Heart left ventricle (tissue), 16 donors: Measurements from ENCODE around the gene SLC12A5. TPM values are rescaled to one million over a fixed set of nuclear protein-coding genes. Genes with fewer than 3 reads are reported as not detected.
A peak's percentile ranks its signal among the peaks of the same experiment; 100 is the strongest.
"Not testable (repeated sequence)": the region's sequence is repeated elsewhere in the genome, so short reads cannot be mapped to it uniquely, and the experiment has no call there.

Source experiments
- ATAC-seq, 4 donors: fragments of 200-7000 bp; cut with Tn5 transposase; one replicate each; pipeline ENCODE4 v1.9.1; 2020 to 2022; ENCODE audit warnings: moderate library complexity in 4 of 4, mild to moderate bottlenecking in 3 of 4, moderate number of reproducible peaks in 1 of 4
- DNase-seq, 5 donors: peaks; one replicate each; pipeline ENCODE4 v3.0.0-alpha.2; 2020
- H3K27ac ChIP-seq, 12 donors: fragments of 200-600 bp; sonication (generic) in 4 of 12; one replicate each; pipeline versions ENCODE4 v1.5.0 to v1.8.0; 2016 to 2022; ENCODE audit warnings: mild to moderate bottlenecking in 2 of 12
- H3K27me3 ChIP-seq, 9 donors: fragments of 200-600 bp; sonication (generic) in 2 of 9; one replicate each; pipeline versions ENCODE4 v1.5.1 to v1.8.0; 2016 to 2022; ENCODE audit warnings: mild to moderate bottlenecking in 3 of 9
- H3K36me3 ChIP-seq, 9 donors: fragments of 200-600 bp; sonication (generic) in 2 of 9; one replicate each; pipeline versions ENCODE4 v1.5.0 to v1.8.0; 2018 to 2022; ENCODE audit warnings: mild to moderate bottlenecking in 2 of 9
- H3K4me1 ChIP-seq, 12 donors: fragments of 200-600 bp; sonication (generic) in 4 of 12; one replicate each; pipeline versions ENCODE4 v1.5.0 to v1.8.0; 2016 to 2022; ENCODE audit warnings: mild to moderate bottlenecking in 3 of 12
- H3K4me3 ChIP-seq, 12 donors: fragments of 200-600 bp; sonication (generic) in 4 of 12; one replicate each; pipeline versions ENCODE4 v1.5.0 to v1.8.0; 2017 to 2022; ENCODE audit warnings: mild to moderate bottlenecking in 9 of 12, moderate library complexity in 4 of 12
- H3K9me3 ChIP-seq, 12 donors: fragments of 200-600 bp; sonication (generic) in 4 of 12; one replicate each; pipeline versions ENCODE4 v1.5.0 to v1.8.0; 2016 to 2022; ENCODE audit warnings: mild to moderate bottlenecking in 1 of 12
- CTCF ChIP-seq, 12 donors: fragments of 200-600 bp; sonication (generic) in 4 of 12; IDR thresholded peaks; one replicate each; pipeline versions ENCODE4 v1.5.0 to v1.8.0; 2018 to 2022; ENCODE audit warnings: antibody characterized with exemption in 12 of 12, mild to moderate bottlenecking in 5 of 12
- POLR2A ChIP-seq, 2 donors: fragments of 450-650 bp; IDR thresholded peaks; one replicate each; pipeline ENCODE4 v1.6.1; 2017; ENCODE audit warnings: antibody characterized with exemption in 2 of 2, mild to moderate bottlenecking in 2 of 2, moderate library complexity in 2 of 2
- WGBS, 4 donors: extraction: QIAGEN DNeasy Blood & Tissue Kit in 2 of 4; methylation state at CpG; one replicate each; pipeline versions ENCODE4 v1.1.5 to v1.1.7; 2013 to 2018; 5-methylcytosine and 5-hydroxymethylcytosine counted together
- intact Hi-C, 10 donors: fragments of 100-400 bp; cut with DNase I; formaldehyde crosslinking; loops; one replicate each; pipeline versions ENCODE4 v1.11.1 to v1.14.2; 2022
- polyA plus RNA-seq, 2 donors: library from polyadenylated mRNA; stranded (reverse); fragments of 200-250 nt; gene quantifications; one replicate each; pipeline ENCODE4 v1.2.3, GENCODE V29; 2013
- total RNA-seq, 9 donors: library from RNA; depleted of rRNA in 2 of 9; stranded (reverse); fragments of >200 nt in 2 of 9; fragmentation: NEBNext Ultra II Directional in 3 of 9; extraction: Animal tissue kit (Norgen Biotek cat#: 25700) in 3 of 9; gene quantifications; one replicate each; pipeline versions ENCODE4 v1.1.0 to v1.2.4, GENCODE V29; 2016 to 2023
- donor health status: ischemic (EF 13 %, LVEDD 7.1; RV severe dilation, severe dysfunction).
- donor health status: healthy with polysubstance abuse.
- donor health status: DM: no; HTN: yes; CAD: no.
- donor health status: DM: no; HTN: no; CAD: no.
- donor health status: ischemic (EF 25% LVEDD 6.9; RV normal size, moderate dysfunction).
- donor health status: ischemic (EF 25% LVEDD 5.7; RV mildly dilated, moderate dysfunction).
- donor health status: healthy.
- donor health status: DM: yes; HTN: yes; CAD: no.
- donor health status: ischemic (EF 35%, LVEDD 5.7; RV mildly dilated, moderate dysfunction).
- donor health status: nonischemic (EF 11% LVEDD 7.7; RV severe dilation, severe dysfunction).
- donor health status: DM: yes; HTN: yes; CAD: no.
- donor health status: PGD.
- donor health status: ischemic (EF 29% LVEDD 5.4; RV normal size, mild dysfunction).
- donor health status: nonischemic (EF 23%, LVEDD 6.1; RV moderate dilation, normal function).

The SLC12A5 gene
- total and polyA plus RNA-seq, 11 donors, result 0.73 to 1.7 (median 1.2) TPM; not detected in 8

DNA sequence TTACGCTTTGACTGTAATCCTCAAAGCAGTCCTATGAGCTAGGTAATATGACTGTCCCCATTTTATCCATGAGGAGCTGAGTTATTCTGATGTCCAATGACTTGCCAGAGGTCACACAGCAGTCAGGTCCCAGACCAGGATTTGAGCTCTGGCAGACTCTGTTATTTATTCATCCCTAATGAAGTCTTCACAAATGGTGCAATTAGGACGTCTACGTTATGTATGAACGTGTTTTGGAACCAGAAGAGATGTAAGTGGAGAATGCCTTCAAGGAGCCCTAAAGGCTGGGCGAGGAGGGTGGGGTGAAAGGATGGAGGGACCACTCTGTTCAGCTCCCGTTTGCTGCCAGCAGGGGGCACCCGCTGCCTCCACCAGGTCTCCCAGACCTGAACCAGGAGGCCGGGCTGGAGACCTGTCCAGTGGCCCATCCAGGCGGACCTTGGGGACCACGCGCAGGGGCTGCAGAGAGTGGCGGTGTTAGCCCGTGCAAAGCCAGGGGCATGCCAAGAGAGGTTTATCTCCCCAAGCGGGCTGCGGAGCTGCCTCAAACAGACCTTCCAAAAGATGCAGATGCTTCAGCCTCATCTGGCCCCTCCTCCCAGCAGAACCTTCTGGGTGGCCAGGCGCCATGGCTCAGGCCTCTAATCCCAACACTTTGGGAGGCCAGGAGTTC is 41.8 kb upstream of the SLC12A5 start:
- no peak overlapping the region for H3K4me3 ChIP-seq
- no peak overlapping the region for H3K27ac ChIP-seq
- WGBS, 4 donors, result 8 to 11% (median 9%) methylated on average over 13 to 16 of the region's 16 CpGs
- H3K9me3 ChIP-seq, result no peaks in the 10 kb centered on the region
- peaks cover 0 to 6% (median 0%) of the 10 kb centered on the region in 12 donors for H3K4me1 ChIP-seq
- intact Hi-C loops, result loop anchor here in 1 of 10 donors (1.0 kb wide), 1 partner anchor 27 kb away; no protein-coding TSS in a partner anchor
- peak; percentile 54 to 88 (median 73) for DNase-seq
- H3K36me3 ChIP-seq, result no peaks in the 10 kb centered on the region
- H3K27me3 ChIP-seq, result peaks cover 0 to 57% (median 4%) of the 10 kb centered on the region in 9 donors
- peak in 3 of 4 donors; percentile 83 to 85 (median 84) for ATAC-seq
- TF ChIP-seq POLR2A (IDR thresholded peaks at IDR 0.05), result no peak
- peak; percentile 52 to 84 (median 74) for TF ChIP-seq CTCF (IDR thresholded peaks at IDR 0.05)

GRCh38 chr20:45988830-45989229 is 40.2 kb upstream of the SLC12A5 start:
- H3K9me3 ChIP-seq, H3K36me3 ChIP-seq, H3K4me3 ChIP-seq, ATAC-seq, DNase-seq, H3K4me1 ChIP-seq, intact Hi-C loops, H3K27ac ChIP-seq: not testable (repeated sequence)
- peaks cover 0 to 58% (median 4%) of the 10 kb centered on the region in 9 donors for H3K27me3 ChIP-seq
- WGBS, 4 donors, result 74 to 82% (median 80%) methylated on average over 6 of the region's 6 CpGs

GRCh38 chr20:45991616-45992015 is 37.4 kb upstream of the SLC12A5 start:
- peak in 1 of 5 donors; percentile 4 for DNase-seq
- peaks cover 0 to 71% (median 9%) of the 10 kb centered on the region in 9 donors for H3K27me3 ChIP-seq

GRCh38 chr20:45993197-45993951 is 35.6 kb upstream of the SLC12A5 start:
- ATAC-seq (peak in 1 of 4 donors; percentile 34), DNase-seq (peak in 1 of 5 donors; percentile 10)
- Histone ChIP-seq H3K9me3 (no peaks in the 10 kb centered on the region), H3K4me1 (peaks cover 0 to 11% (median 0%) of the 10 kb centered on the region in 12 donors), H3K27me3 (peaks cover 0 to 81% (median 9%) of the 10 kb centered on the region in 9 donors), H3K27ac (no peak overlapping the region), H3K36me3 (no peaks in the 10 kb centered on the region), H3K4me3 (no peak overlapping the region)
- TF ChIP-seq CTCF (IDR thresholded peaks at IDR 0.05), result no peak
- WGBS, 4 donors, result 60 to 73% (median 66%) methylated on average over 10 to 12 of the region's 12 CpGs
- intact Hi-C loops, result no loop called here

More at GRCh38 chr20:45991616-45992015, 37.4 kb upstream of the SLC12A5 start:
- intact Hi-C loops, result no loop called here
- Histone ChIP-seq H3K4me3 (no peak overlapping the region), H3K4me1 (peaks cover 0 to 6% (median 0%) of the 10 kb centered on the region in 12 donors), H3K9me3 (no peaks in the 10 kb centered on the region), H3K27ac (no peak overlapping the region), H3K36me3 (no peaks in the 10 kb centered on the region)
- ATAC-seq, result no peak
- TF ChIP-seq CTCF (IDR thresholded peaks at IDR 0.05) (no peak), POLR2A (IDR thresholded peaks at IDR 0.05) (no peak)
- 79 to 87% (median 82%) methylated on average over 3 of the region's 3 CpGs for WGBS, 4 donors
